Measurements from ENCODE around the gene SLC6A3.
"Not testable (repeated sequence)": the region's sequence is repeated elsewhere in the genome, so short reads cannot be mapped to it uniquely, and the experiment has no call there.

Gene SLC6A3

DNA sequence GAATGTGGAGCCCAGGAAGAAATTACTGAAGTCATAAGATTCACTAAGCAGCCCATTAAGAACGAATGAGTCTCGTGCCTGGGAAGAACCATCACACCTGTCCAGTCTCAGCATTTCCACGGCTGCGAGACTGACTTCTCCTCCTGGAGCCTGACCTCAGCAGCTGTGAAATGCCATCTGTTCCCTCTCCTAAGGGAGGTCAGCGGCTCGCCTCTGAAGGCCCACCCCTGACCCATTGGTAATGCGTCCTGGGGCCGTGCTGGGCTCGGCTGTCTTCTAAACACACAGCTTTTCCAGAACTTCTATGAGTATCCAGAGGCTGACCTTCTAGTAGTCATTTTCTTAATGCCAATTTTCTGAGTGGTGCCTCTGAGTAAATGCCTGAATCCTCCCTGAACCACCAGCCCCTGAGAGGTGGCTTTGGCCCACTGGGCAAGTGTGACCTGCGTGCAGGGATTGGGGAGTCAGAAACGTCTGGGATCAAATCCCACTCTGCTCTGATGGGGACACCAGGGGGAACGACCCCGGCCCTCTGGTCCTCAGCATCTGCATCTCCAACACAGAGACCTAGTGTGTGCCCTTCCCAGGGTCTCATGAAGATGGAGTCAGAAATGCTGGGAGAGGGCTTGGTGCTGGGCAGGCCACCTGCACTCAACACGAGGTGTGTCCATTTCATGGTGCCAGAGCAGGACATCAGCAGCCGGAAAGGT is 5.7 kb downstream of the SLC6A3 start:
- no peak for DNase-seq (ENCODE audit: low spot score)

DNA sequence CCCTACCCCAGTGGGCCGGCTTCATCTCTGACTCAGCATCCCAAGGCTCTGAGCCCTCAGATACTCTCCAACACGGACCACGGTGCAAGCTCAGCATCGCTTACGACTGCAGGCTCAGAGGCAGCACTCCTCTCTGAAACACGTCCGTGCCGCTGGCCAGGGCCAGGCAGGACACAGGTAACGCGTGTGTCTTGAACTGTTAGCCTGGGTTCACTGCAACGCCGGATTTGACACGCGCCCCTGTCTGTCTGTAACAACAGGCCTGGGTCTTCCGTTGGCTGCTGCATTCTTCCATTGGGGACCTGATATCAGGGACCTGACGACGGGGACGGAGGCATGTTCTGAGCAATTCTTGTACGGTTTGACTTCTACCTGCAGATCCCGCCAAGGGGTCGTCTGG is 6.4 kb downstream of the SLC6A3 start:
- no peak for DNase-seq (ENCODE audit: low spot score)

GRCh38 chr5:1437876-1438559 is 7.2 kb downstream of the SLC6A3 start:
- no peak for DNase-seq (ENCODE audit: low spot score)

DNA sequence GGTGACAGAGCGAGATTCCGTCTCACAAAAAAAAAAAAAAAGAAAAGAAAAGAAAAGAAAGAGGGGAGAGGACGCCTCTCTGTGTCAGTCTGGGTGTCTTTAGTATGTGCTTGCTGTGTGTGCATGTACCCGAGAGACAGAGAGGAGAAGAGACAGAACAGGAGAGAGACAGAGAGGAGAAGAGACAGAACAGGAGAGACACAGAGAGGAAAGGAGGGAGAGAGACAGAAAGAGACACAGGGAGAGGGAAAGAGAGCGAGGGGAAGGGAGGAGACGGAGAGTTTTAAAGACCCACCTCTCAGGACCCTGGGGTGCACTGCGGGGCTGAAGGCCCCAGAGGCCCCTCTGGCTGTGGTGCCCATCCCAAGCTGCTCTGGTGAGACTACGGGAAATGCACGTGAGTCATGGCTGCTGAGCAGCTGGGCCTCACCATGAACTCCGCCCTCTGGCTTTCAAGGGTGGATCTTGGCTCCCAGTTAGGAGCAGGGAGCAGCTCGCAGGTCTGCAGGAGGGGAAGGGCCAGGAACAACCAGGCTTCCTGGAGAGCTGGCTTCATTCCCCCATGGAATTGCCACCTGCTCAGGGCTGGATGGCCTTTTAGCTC is 7.9 kb downstream of the SLC6A3 start:
- DNase-seq (ENCODE audit: low spot score) = no peak

GRCh38 chr5:1436681-1437080 is 8.6 kb downstream of the SLC6A3 start:
- DNase-seq (ENCODE audit: low spot score) = no peak

DNA sequence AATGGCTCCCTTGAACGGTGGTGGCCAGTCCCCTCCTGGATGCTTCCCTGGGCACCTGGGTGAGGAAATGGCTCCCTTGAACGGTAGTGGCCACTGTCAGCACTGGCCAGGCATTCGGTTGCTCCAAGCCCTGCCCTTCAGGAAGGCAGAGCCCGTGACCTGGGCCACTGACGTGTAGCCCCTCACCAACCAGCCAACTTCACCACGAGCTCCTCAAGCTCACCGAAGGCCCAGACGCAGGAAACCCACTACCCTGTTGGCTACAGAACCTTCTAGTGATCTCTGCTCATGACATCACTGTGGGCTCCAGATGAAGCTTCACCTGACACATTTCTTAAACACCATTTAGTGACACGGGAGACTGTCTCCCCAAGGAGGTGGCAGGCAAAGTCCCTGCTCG is 9.2 kb downstream of the SLC6A3 start:
- no peak for DNase-seq (ENCODE audit: low spot score)

DNA sequence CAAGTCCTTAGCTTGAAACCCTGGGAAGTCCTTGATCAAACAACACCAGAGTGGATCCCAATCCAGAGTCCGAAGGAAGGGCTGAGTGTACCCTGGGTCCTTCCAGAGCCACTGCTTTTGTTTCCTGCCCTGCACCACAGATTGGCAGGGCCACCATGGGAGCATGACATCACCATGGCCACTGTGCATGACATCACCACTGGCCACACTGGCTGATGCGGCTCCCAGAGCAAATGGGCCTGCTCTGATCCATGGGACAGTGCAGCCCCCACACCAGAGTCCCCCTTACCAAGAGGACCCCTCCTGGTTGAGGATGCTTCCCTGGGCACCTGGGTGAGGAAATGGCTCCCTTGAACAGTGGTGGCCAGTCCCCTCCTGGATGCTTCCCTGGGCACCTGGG is 9.9 kb downstream of the SLC6A3 start:
- DNase-seq (ENCODE audit: low spot score) = no peak

DNA sequence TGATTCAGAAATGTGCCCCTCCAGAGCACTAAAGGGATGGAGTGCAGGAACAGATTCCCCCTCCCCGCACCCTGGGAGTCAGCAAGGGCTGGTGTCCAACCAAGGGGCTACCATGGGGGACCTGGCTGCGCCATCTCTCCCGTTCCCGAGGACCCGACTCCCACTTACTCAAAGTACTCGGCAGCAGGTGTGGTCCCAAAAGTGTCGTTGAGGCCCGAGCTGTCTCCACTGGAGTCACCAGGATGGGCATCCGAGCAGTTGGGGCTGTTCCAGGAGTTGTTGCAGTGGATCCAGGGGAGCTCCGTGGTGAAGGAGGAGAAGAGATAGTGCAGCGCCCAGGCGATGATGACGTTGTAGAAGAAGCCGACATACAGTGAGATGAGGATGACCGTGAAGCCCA is 12.9 kb downstream of the SLC6A3 start:
- no peak for DNase-seq (ENCODE audit: low spot score)

- DNase-seq (ENCODE audit: low spot score) = no peak
Observed at GRCh38 chr5:1431896-1432295, 13.3 kb downstream of the SLC6A3 start.

DNA sequence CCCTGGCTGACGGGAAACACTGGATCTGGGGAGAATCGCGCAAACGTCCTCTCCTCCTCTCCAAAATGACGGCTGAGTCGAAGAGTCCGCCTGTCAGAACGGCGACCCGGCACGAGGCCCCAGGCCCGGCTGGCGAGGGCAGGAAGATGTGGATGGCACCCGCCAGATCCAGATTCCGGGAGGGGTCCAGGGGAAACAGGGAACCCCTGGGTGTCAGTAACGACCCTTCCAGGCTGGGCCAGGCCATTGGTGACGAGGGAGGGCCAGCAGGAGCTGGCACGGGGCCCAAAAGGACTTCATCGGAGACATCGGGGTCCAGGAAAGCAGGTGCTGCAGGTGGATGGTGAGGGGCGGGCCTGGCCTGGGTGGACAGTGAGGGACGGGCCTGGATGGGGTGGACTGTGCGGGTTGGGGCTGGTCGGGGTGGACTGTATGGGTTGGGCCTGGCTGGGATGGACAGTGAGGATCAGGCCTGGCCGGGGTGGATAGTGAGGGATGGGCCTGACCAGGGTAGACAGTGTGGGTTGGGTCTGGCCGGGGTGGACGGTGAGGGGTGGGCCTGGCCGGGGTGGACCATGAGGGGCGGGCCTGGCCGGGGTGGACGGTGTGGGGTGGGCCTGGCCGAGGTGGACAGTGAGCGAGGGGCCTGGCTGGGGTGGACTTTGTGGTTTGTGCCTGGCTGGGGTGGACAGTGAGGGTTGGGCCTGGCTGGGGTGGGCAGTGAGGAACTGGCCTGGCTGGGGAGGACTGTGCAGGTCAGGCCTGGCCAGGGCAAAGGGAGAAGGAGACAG is 14.0 kb downstream of the SLC6A3 start:
- no peak for DNase-seq (ENCODE audit: low spot score)

DNA sequence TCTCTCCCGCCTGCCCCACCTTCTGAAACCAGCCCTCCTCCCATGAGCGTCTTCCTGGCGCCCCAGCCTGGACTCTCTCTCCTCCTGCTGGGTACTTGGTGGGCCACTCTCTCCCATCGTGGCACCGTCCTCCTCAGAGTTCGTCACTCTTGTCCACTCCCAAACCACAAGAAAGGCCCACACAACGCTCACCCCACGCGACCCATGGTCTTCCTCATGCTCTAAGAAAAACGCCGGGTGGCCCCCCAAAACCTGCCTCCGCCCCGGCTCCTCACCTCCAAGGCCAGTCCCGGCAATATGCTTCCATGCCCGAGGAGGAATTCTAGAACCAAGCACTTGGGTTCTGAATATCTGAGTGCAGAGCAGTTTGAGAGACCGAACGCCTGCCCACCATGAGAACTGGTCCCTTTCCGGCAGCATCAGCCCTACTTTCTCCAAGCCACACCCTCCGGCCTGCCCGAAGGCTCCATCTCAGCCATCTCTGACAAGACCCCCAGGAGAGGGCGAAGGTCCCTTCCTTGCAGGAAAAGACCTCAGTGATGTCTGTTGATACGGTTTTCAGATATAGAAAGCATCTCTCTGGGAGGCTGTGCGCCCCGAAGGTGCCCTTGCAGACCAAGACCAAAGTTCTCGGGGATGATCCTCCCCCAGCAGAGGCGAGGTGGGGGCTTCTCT is 15.0 kb downstream of the SLC6A3 start:
- DNase-seq (ENCODE audit: low spot score) = no peak

DNA sequence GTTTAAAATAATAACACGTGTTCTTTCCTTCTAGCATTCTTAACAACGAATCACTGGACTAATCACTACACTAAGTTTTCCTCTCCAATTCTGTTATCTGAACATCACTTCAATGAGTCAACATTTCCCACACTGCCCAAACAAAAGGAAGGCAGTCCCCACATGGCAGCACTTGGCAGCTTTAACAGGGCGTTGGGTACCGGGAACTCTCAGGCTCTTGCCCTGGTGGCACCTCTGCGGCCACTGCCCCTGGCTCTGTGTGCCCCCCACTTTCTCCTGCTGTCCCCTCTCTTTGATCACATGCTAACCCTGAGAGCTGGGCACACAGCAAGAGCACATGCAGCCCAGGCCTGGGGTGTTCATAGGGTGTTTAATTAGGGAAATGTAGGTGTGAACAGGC is 15.7 kb downstream of the SLC6A3 start:
- DNase-seq (ENCODE audit: low spot score) = no peak

DNA sequence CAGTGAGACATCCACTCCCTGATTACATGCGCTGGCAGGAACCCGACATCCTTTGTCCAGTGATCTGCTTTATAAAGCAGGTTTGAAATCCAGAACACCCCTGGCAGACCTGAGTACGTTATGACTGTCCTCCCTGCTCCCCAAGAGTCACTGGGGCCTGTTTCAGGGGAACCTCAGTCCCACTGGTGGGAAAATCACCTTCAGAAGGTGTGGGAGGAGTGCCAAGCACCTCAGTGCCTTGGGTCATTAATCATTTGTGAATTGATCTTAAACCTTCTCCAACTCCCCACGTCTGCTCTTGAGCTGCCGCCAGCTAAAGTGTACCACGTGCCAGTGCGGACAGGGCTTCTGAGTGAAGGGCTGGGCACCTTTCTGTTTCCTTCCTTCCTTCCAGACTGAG is 16.2 kb downstream of the SLC6A3 start:
- DNase-seq (ENCODE audit: low spot score) = no peak

DNA sequence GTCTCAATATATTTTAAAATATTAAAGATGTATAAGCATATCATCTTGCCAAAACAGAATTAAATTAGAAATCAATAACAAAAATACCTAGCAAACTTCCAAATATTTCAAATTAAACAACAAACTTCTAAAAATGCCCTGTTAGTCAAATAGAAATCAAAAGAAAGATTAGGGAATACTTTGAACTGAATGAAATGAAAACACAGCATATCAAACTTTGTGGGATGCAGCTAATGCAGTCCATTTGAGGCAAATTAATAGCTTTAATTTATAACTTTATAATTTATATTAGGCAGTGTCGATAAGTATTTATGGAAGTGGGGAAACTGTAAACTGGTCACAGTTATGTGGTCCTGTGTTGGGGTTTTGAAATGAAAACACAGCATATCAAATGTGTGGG is 17.1 kb downstream of the SLC6A3 start:
- no peak for DNase-seq (ENCODE audit: low spot score)

DNA sequence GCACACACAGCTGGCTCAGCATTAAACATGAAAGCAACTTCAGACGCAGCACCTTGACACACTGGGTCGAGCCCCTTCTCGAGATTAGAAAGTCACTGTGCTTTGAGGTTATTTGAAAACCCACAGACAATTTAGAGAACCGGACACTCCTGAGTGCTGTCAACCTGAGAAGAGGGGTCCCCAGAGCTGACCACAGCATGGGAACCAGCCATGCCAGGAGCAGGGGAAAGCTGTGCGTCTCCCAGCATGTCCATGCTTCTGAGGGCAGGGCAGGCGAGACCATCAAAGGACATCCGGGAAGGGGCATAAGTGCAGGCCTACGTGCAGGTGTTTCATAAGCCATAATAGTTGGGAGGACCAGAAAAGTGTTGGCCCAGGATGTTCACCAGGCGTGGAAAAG is 20.5 kb downstream of the SLC6A3 start:
- no peak for DNase-seq (ENCODE audit: low spot score)

- no peak for DNase-seq (ENCODE audit: low spot score)
Observed at GRCh38 chr5:1423901-1424603, 21.2 kb downstream of the SLC6A3 start.

DNA sequence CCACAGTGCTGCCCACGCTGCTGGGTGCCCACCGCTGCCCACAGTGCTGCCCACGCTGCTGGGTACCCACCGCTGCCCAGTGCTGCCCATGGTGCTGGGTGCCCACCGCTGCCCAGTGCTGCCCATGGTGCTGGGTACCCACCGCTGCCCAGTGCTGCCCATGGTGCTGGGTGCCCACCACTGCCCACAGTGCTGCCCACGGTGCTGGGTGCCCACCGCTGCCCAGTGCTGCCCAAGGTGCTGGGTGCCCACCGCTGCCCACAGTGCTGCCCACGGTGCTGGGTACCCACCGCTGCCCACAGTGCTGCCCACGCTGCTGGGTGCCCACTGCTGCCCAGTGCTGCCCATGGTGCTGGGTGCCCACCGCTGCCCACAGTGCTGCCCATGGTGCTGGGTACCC is 22.7 kb downstream of the SLC6A3 start:
- not testable (repeated sequence) for DNase-seq (ENCODE audit: low spot score)

DNA sequence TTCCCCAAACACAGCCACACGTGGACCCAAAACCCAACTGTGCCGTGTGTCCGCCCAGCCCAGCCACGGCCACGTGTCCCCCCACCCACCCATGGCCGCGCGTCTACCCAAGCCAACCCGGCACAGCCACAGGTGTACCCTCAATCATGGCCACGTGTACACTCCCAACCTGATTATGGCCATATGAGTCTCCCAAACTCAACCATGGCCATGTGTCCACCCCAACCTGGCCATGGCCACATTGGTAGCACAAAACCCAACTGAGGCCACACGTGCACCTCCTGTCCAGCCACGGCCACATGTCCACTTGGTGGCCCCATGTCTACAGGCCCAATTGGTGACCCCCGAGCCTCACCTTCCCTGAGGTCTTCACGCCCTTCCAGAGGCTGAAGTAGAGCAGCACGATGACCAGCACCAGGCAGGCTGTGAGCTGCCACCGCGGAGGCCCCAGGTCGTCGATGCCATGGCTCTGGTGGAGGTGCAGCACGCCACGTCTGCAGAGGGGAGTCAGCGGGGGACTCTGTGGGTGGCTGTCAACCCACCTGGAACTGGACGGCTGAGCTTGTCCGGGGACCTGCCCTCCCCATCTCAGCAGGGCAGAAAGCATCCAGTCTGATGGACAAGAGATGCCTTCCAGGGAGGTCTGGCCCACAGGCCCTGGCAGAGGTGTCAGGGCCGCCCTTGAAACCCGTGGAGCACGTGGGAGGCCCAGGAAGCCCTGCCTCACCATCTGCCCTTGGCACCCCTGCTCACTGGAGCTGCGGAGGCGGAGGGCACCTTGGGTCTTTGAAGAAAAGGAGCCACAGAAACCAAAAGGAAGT is 23.5 kb downstream of the SLC6A3 start:
- DNase-seq (ENCODE audit: low spot score) = no peak

DNA sequence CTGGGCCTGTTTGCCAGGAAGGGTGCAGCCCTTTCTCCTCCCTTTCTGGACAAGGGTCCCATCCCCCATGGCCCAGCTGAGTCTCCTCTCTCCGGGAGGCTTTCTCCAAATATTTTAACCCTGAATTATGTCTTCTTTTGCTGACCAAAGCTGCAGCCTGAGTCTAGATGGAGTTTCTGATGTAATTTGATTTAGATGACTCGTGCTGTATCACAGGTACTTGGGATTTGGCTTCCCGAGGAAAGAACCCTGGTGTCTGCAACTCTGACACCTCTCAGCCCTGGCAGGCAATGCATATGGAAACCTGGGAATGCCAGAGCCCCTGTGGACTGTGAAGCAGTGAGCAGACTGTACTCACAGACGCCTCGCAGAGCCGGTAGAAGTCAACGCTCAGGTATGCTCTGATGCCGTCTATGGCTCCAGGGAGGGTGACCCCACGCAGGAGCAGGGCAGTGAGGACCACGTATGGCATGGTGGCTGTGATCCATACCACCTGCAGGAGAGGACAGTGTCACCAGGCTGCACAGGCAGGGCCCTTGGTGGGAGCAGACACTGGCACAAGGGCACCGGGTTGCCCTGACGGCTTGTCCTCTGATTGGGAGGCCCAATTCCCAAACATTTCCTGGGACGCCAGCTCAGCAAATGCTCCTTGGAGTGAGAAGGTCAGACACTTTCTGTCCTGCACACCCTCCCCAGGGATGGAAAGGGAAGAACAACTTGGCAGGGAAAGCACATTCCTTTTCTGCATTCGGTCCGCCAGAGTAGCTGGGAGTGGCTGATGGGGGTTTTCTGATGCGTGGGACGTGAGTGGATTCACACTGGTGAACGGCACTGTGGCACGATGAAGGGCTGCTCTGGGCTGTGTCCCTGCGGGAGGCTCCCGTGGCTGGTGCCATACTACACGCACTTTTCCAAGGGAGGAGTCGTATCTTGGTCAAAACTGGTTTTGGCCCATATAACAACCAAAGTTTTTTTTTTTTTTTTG is 24.7 kb downstream of the SLC6A3 start:
- DNase-seq (ENCODE audit: low spot score) = no peak

All from germinal center (tissue), 1 donor.